Measurements from ENCODE around the gene SLIT3.

SLIT3 gene

GRCh38 chr5:168813184-168813968 lies 487.6 kb downstream of the SLIT3 start:
- DNase-seq, result no peak

- DNase-seq, result no peak
Observed at GRCh38 chr5:168810641-168811040, 490.3 kb downstream of the SLIT3 start.

DNA sequence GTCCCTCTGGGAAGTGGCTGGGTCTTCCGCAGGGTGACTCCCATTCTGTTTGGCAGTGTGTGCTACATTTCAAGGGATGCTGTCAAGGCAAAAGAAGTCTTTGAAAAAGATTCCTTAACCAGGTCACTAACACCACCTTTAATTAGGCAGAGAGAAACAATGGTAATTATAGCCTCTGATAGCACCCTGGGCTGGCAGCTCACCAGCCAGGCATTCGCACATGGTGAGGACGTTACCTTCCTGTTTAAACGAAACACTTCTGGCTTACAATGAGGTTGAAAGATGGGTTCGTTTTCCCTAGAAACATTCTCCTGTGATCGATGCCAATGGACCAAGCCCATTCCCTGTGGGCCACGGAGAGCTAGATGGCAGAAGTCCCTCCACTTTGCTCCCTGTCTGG lies 491.7 kb downstream of the SLIT3 start:
- no peak for DNase-seq

GRCh38 chr5:168808051-168808616 lies 492.8 kb downstream of the SLIT3 start:
- no peak for DNase-seq

DNA sequence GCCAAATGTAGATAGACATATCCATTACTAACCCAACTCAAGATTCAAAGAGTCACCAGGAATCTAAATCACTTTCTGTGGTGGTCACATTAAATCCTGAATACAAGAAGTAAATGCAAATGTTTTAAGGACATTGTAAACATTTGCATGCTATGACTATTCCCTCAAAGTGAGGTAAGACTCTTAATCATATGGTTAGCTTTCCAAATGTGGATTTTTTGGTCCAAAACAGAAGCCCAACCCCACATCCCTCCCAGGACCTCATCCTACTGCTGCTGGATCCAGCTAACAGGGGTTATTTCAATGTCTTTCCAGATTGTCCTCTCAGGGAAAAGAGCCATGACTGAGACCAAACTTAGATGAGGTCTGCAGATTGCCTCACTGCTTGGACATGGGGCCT lies 493.7 kb downstream of the SLIT3 start:
- DNase-seq, result no peak

DNA sequence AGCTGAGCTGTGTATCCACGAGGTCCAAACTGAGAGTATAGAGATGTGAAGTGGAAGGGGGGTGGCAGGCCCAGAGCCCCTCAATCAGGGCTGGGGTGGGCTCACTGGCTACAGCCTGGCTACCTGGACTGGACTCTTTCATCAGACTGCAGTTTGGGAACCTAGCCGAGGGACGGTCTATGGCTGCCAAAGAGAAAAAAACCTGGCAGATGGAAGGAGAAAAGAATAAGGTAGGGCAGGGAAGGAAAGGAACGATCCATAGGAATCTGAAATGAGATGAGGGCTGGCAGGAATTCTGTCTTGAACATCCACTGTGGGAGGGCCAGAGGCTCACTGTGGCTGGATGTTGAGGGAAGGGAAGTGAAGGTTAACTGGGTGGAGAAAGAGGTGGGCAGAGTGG lies 497.4 kb downstream of the SLIT3 start:
- DNase-seq, result no peak

DNA sequence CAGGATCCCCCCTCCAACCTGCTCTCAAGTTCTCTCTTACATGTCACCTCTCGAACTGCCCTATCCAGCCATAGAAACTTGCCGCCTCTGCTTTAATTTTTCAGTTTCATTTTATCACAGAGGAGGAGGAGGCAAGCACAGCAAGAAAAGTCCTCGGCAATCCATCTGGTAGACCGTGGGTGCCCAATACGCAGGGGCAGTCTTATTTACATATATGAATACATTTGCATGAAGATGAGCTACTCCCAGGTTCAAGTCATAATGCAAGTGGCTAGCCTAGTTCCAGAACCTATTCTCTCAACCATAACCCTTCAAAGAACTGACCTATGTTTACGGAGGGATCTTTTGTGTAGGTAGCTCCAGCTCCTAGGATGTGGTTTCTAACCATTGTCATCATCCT lies 498.6 kb downstream of the SLIT3 start:
- DNase-seq, result no peak

DNA sequence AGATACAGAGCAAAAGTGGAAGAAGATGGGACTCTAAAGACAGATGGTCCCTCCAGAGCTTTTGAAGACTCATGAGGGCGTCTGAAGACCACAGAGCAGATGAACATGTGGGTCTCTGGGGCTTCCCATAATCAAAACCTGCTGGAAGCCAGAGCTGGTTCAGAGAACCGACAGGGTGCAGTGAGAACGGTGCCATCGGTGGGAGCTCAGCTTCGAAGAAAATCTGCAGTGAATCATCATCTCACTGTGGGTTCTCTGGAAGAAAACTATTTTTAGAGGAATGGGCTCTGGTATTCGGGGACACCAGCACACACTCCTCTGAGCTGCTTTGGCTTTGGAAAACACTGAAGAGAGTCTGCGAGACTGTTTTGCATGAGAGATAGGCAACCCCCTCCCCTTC lies 499.4 kb downstream of the SLIT3 start:
- no peak for DNase-seq

GRCh38 chr5:168800701-168801100 lies 500.2 kb downstream of the SLIT3 start:
- no peak for DNase-seq

DNA sequence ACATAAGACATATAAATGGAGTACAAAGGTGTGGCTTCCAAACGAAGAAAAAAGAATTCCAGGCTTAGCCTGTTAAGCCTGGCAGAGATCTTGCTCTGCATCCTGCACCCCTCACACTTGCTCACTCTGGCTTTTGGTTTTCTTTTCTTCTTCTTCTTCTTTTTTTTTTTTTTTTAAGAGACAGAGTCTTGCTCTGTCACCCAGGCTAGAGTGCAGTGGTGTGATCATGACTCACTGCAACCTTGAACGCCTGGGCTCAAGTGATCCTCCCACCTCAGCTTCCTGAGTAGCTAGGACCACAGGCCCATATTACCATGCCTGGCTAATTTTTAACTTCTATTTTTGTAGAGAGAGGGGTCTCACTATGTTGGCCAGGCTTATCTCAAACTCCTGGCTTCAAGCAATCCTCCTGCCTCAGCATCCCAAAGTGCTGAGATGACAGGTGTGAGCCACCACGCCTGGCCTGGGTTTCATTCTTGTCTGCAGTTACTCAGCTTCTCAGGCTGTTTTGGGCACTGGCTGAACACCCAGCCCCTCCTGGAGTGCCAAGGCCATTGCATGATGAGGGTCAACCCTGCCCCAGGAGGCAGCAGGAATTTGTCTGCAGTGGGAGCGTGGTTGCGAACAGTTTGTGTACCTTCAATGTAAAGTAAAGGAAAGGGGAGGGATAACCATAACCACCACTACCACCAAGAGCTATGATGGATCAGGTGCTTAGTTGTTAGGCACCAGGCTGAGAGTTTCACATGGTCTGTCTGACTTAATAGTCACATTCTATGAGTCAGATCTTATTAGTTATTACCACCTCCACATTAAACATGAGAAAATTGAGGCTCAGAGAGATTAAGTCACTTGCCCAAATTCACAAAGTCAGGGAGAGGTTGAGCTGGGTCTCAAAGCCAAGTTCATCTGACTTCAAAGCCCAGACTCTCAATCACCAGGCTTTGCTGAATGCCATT lies 502.6 kb downstream of the SLIT3 start:
- no peak for DNase-seq

DNA sequence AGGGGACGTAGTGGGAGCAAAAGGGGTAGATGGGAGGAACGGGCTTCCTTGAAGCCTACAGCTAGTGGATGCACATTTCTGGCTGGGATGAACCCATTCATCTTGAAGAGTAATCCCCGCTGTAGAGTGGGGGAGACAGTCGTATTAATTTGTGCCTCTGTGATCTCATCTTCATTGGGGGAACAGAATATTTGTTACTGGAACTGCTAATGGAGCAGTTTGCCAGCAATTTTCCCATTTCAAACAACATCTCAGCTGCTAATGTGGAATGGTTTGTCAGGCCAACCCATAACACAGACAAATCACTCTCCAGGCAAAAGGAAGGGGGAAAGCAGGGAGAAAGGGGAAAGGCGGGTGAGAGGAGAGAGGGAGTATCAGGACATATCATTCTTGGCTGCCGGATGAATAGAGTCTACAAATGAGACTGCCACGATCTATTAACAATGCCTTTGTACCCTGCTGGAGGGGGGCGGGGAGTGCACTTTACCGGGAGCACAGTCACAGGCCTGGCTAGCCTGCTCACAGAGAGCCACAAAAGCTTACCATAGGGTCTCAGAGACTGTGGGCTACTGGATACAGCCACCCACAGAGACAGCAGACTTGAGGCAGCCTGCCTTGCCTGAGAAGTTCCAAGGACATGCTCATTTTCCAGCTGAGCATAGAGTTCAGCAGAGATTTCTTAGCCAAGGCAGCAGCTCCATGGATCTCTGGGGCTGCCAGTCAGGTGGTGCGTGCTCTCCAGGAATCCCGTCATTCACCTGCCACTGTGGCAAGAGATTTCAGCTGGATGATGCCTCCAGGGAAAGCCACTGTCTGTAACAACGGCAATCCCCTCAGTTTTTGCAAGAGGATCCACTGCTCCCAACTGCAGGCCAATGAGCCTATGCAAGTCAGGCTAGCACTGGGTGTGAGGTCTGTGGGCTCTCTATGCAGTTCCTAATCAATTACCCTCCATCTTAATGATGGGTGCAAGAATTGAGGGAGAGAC lies 504.1 kb downstream of the SLIT3 start:
- no peak for DNase-seq

DNA sequence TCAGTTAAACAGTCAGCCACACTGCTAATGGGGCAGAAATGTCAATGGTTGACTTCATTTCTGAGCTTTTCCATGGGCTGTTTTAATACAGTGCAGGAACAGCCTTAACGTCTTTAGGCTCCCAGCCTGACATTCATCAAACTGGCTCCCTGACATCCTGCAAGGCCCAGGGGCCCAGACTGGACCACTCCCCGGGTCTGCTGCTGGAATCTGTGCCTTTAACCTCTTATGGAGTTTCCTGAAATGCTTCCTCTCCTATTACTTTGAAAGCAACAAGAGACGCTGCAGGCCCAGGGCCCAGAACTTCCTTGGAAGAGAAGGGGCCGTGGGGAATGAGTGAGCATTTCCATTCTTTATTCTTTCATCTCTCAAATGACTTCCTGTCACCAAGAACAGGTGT lies 504.9 kb downstream of the SLIT3 start:
- DNase-seq, result no peak

DNA sequence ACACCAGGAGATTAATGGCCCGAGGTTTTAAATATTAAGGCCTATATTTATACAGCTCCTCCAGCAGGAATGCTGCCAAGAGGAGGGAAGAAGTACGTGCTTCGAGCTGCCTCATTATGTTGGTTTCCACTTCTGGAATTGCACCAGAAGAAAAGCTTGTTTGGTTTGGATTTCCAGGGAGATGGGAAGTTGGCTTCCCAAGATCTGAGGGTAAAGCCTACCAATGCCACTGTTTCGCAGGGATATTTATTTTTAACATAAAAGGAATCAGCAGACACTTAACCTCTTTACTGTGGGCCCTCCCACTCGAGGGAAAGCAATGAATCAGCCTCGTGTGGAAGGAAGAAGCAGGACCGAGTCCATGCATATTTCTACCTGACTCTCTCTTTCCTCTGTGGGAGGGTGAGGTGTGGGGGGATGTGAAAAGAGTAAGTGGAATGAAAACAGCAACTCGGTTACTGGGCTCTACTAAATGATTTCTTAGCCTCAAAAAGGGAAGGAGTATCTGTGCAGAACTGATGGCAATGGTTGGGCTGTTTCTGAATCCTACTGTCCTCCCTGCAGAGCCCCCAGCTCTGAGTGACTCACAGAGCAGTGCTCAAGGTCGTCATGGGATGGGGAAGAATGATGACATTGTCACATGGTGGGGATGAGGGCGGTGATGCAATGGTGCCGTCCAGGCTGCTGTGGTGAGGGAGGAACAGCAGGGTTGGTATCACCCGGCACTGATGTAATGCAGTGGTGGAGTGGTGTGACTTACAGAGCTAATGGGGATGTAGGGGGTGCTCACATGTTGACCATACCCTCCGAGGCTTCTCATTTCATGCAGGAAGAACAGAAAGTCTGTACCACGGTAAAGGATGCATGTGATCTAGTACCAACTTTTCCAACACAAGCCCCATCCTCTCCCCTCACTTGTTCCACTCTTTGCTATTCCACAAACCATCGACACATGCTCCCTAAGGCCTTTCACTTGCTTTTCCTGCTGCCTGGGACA lies 506.8 kb downstream of the SLIT3 start:
- no peak for DNase-seq

- DNase-seq, result no peak
Observed at GRCh38 chr5:168792678-168793077, 508.3 kb downstream of the SLIT3 start.

DNA sequence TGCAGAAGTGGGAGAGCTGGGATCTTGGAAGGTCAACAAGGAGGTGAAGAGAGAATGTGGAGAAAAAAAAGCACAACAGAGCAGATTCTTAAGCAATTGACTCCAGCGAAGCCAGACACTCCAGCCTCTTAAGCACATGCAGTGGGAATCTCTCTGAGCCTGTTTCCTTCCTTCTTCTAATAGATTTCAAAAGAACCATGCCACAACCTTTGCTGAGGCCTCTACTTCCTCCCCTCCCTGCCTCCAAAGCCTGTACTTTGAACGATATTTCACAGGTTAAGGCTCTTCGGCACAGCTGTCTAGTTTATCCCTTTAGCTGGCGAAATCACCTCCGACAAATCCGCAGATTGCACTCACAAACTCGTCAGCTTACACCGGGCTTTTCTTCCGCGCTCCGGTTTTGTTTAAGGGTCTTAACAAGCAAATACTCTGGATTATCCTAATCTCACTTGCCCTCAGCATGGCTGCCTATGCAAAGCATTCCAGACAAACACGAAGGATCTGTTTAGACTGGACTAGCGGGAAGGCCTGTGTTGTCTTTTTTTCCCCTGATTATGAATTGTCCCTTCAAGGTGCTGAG lies 510.2 kb downstream of the SLIT3 start:
- DNase-seq, result no peak

DNA sequence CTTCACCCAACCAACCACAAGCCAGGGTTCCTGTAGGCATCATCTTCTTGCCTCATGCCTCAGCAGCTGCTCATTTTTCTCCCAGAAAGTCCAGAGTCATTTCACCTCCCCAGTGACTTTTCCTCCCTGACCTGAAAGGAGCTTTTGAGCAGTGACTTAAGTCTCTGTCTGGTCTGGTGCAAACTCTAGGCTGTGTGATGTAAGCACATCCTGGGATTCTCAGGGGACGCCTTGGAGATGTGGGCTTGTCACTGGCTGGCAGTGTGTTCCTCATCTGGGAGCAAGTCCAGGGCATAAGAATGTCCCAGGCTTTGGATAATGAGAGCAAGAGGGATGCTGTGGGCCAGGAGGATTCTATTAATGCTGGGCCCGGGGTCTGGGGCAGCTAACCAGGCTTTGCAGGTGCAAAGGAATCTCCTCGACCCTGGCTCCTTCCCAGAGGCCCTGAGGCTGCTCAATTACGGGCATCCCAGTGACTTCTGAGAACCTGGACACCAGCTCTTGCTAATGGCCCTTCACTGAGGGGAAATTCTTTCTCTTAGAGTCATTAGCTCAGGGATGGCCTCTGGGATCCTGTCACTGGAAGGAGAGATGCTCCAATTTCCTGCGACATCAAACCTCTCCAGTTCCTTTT lies 510.8 kb downstream of the SLIT3 start:
- DNase-seq, result no peak

DNA sequence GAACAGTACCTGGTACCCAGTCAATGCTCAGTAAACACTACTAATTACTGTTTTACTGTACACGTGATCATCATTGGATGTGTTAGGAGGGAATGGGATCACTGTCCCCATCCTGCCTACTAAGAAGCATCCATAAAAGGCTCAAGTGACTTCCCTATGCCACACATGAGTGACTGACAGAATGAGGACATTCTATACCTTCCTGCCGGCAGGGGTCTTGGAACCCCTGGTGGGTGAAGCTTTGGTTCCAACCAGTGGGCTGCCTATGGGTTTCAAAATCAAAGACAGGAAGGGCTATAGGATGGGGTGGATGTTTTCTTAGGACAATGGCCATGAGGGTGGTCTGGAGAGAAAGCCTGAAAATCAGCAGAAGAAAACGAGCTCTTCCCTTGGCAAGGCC lies 512.2 kb downstream of the SLIT3 start:
- no peak for DNase-seq

- no peak for DNase-seq
Observed at GRCh38 chr5:168788107-168788506, 512.8 kb downstream of the SLIT3 start.

GRCh38 chr5:168786147-168786546 lies 514.8 kb downstream of the SLIT3 start:
- DNase-seq, result no peak

DNA sequence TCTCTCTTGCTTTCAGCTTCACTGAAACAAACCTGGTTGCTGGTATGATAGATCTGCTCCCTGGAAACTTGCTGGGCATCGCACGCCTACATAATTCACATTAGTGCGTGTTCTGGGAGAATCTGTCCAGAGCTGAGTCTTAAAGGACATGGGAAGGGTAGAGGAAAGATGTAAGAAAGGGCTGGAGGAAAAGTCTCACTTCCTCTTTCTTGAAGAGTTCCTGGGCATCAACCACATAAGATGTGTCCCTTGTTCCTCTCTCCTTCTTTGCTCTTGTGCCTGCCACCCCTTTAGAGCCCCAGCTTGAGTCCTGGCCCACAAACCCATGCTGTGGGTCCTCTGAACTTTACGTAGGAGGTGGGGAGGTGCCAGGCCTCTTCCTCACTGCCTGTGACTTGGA lies 516.5 kb downstream of the SLIT3 start:
- no peak for DNase-seq

Measured in stimulated activated naive CD4-positive, alpha-beta T cell (primary cell).